ENCODE measurements around the gene LCOR. TPM values are rescaled to one million over a fixed set of nuclear protein-coding genes. Genes with fewer than 3 reads are reported as not detected.
"Not testable (repeated sequence)": the region's sequence is repeated elsewhere in the genome, so short reads cannot be mapped to it uniquely, and the experiment has no call there.

The LCOR gene
- polyA plus RNA-seq (2013, experiment 1 of 2), result 10.0 TPM
- 10.3 TPM for polyA plus RNA-seq (2013, experiment 2 of 2)

- Histone ChIP-seq H3K9me3 (ENCODE audit: control insufficient read depth, low read length) (no peaks in the 10 kb centered on the region), H3K4me3 (ENCODE audit: extremely low read depth, insufficient read depth, low read length, poor library complexity, severe bottlenecking) (peak within 1 kb of the TSS; percentile 79), H3K27ac (ENCODE audit: low read depth, low read length, severe bottlenecking) (peak within 1 kb of the TSS; percentile 90), H3K36me3 (ENCODE audit: control insufficient read depth, insufficient read depth, low read length) (no peaks in the 10 kb centered on the region), H3K4me1 (ENCODE audit: control insufficient read depth, insufficient read depth, low read length, poor library complexity, severe bottlenecking) (peaks cover 11% of the 10 kb centered on the region)
- WGBS, 2 experiments (ENCODE audit: insufficient coverage in 2 of 2), result 0 to 1% methylated on average over 31 to 42 of the region's 112 CpGs
These were observed at the start of gene LCOR for GRCh38 chr10:96831867-96832720. LCOR (plus strand) TSS chr10:96832298; CDS start chr10:96949058, 116,760 bp downstream.

GRCh38 chr10:96784253-96784652 is 47.8 kb upstream of the LCOR start:
- H3K4me3 ChIP-seq (ENCODE audit: extremely low read depth, insufficient read depth, low read length, poor library complexity, severe bottlenecking), result no peak overlapping the region
- H3K9me3 ChIP-seq (ENCODE audit: control insufficient read depth, low read length), result no peaks in the 10 kb centered on the region
- H3K4me1 ChIP-seq (ENCODE audit: control insufficient read depth, insufficient read depth, low read length, poor library complexity, severe bottlenecking), result no peaks in the 10 kb centered on the region
- no peak overlapping the region for H3K27ac ChIP-seq (ENCODE audit: low read depth, low read length, severe bottlenecking)
- no peaks in the 10 kb centered on the region for H3K36me3 ChIP-seq (ENCODE audit: control insufficient read depth, insufficient read depth, low read length)
- 100% methylated on average over 2 of the region's 4 CpGs; no CpG with 5 or more reads in 1 of the 2 experiments for WGBS, 2 experiments (ENCODE audit: insufficient coverage in 2 of 2)

DNA sequence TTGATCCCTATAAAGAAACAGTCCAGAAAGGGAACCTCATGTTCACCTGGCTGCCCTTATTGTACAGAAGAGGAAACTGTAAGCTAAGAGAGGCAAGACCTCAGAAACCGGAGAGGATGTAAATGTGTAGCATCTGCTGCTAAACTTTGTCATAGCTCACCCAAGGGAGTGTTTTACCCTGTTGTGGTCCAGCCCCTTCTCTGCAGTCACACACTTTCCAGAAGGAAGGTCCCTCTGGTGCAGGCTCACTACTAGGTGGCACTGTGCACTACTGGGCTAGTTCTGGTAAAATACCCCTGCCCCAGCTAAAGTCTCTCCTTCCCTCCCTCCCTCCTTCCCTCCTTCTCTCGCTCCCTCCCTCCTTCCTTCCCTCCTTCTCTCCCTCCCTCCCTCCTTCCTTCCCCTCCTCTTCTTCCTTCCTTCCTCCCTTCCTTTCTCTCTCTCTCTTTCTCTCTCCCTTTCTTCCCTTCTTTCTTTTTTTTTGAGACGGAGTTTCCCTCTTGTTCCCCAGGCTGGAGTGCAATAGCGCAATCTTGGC is 42.5 kb upstream of the LCOR start:
- no peaks in the 10 kb centered on the region for H3K9me3 ChIP-seq (ENCODE audit: control insufficient read depth, low read length)
- 84 to 85% methylated on average over 4 of the region's 4 CpGs for WGBS, 2 experiments (ENCODE audit: insufficient coverage in 2 of 2)
- H3K27ac ChIP-seq (ENCODE audit: low read depth, low read length, severe bottlenecking), result no peak overlapping the region
- H3K4me3 ChIP-seq (ENCODE audit: extremely low read depth, insufficient read depth, low read length, poor library complexity, severe bottlenecking), result no peak overlapping the region
- H3K4me1 ChIP-seq (ENCODE audit: control insufficient read depth, insufficient read depth, low read length, poor library complexity, severe bottlenecking), result no peaks in the 10 kb centered on the region
- H3K36me3 ChIP-seq (ENCODE audit: control insufficient read depth, insufficient read depth, low read length), result no peaks in the 10 kb centered on the region

DNA sequence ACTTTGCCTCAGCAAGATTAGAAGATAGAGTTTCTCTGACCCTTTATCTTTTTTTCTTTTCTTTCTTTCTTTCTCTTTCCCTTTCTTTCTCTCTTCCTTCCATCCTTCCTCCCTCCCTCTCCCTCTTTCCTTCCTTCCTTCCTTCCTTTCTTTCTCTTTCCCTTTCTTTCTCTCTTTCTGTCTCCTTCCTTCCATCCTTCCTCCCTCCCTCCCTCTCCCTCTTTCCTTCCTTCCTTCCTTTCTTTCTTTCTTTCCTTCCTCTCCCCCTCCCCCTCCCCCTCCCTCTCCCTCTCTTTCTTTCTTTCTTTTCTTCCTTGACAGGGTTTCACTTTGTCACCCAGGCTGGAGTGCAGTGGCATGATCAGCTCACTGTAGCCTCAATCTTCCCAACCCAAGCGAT is 40.2 kb upstream of the LCOR start:
- H3K36me3 ChIP-seq (ENCODE audit: control insufficient read depth, insufficient read depth, low read length), result no peaks in the 10 kb centered on the region
- WGBS, 2 experiments (ENCODE audit: insufficient coverage in 2 of 2), result no CpG with 5 or more reads among the region's 1 CpG
- no peak overlapping the region for H3K4me3 ChIP-seq (ENCODE audit: extremely low read depth, insufficient read depth, low read length, poor library complexity, severe bottlenecking)
- H3K4me1 ChIP-seq (ENCODE audit: control insufficient read depth, insufficient read depth, low read length, poor library complexity, severe bottlenecking), result no peaks in the 10 kb centered on the region
- H3K27ac ChIP-seq (ENCODE audit: low read depth, low read length, severe bottlenecking), result no peak overlapping the region
- no peaks in the 10 kb centered on the region for H3K9me3 ChIP-seq (ENCODE audit: control insufficient read depth, low read length)

GRCh38 chr10:96794836-96795733 is 37.0 kb upstream of the LCOR start:
- Histone ChIP-seq H3K4me1 (ENCODE audit: control insufficient read depth, insufficient read depth, low read length, poor library complexity, severe bottlenecking) (no peaks in the 10 kb centered on the region), H3K27ac (ENCODE audit: low read depth, low read length, severe bottlenecking) (no peak overlapping the region)
- WGBS, 2 experiments (ENCODE audit: insufficient coverage in 2 of 2), result 86 to 100% methylated on average over 1 to 2 of the region's 8 CpGs

DNA sequence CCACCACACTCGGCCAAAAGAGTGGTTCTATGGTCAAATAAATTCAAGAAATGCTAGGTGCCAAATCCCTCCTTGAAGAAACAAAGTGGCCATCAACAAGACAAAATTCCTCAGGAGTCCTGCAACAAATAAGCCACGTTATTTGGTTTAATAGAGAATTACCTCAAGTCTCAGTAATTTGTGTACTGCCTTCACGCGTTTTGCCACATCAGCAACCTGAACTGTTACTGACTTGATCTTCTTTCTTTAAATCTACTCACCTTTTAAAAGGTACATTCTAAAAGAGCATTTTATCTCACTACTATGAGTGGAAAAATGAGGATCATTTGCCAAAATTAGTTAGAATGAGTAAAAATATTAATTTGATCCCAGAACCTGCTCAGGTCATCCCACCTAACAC is 34.6 kb upstream of the LCOR start:
- Histone ChIP-seq H3K4me1 (ENCODE audit: control insufficient read depth, insufficient read depth, low read length, poor library complexity, severe bottlenecking) (no peaks in the 10 kb centered on the region), H3K9me3 (ENCODE audit: control insufficient read depth, low read length) (no peaks in the 10 kb centered on the region), H3K4me3 (ENCODE audit: extremely low read depth, insufficient read depth, low read length, poor library complexity, severe bottlenecking) (no peak overlapping the region), H3K27ac (ENCODE audit: low read depth, low read length, severe bottlenecking) (no peak overlapping the region), H3K36me3 (ENCODE audit: control insufficient read depth, insufficient read depth, low read length) (no peaks in the 10 kb centered on the region)
- WGBS, 2 experiments (ENCODE audit: insufficient coverage in 2 of 2), result 88 to 100% methylated on average over 1 of the region's 4 CpGs

More at GRCh38 chr10:96794836-96795733, 37.0 kb upstream of the LCOR start:
- Histone ChIP-seq H3K9me3 (ENCODE audit: control insufficient read depth, low read length) (no peaks in the 10 kb centered on the region), H3K36me3 (ENCODE audit: control insufficient read depth, insufficient read depth, low read length) (no peaks in the 10 kb centered on the region), H3K4me3 (ENCODE audit: extremely low read depth, insufficient read depth, low read length, poor library complexity, severe bottlenecking) (no peak overlapping the region)

DNA sequence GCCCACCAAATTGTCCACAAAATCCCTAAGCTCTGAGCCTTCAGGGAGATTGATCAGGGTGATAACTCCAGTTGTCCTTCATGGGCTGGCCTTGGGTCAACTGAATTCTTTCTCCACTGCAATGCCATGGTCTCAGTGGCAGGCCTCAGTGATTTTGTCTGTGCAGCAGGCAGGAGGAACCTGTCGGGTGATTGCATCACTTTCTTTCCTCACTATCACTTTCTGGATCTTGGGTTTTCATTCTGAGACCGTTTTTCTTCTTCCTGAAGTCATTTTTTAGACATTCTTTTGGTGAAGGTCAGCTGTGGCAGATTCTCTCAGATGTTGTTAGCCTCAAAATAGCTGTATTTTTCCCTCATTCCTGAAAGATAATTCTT is 28.8 kb upstream of the LCOR start:
- H3K36me3 ChIP-seq (ENCODE audit: control insufficient read depth, insufficient read depth, low read length), result no peaks in the 10 kb centered on the region
- no peak overlapping the region for H3K4me3 ChIP-seq (ENCODE audit: extremely low read depth, insufficient read depth, low read length, poor library complexity, severe bottlenecking)
- peaks cover 7% of the 10 kb centered on the region for H3K9me3 ChIP-seq (ENCODE audit: control insufficient read depth, low read length)
- no CpG with 5 or more reads among the region's 2 CpGs for WGBS, 2 experiments (ENCODE audit: insufficient coverage in 2 of 2)
- no peaks in the 10 kb centered on the region for H3K4me1 ChIP-seq (ENCODE audit: control insufficient read depth, insufficient read depth, low read length, poor library complexity, severe bottlenecking)
- H3K27ac ChIP-seq (ENCODE audit: low read depth, low read length, severe bottlenecking), result no peak overlapping the region

DNA sequence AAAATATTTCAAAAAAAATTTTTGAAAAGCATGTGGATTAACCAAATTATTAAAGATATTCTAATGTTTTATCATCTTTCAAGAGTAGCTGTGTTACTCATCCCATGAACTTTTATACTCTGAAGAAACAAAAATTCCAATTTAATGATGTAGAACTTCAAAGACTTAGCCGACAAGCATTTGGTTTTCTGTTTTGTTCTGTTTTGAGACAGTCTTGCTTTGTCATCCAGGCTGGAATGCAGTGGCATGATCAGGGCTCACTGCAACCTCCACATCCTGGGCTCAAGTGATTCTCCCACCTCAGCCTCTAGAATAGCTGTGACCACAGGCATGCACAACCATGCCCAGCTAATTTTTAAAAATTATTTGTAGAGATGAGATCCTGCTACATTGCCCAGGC is 17.8 kb upstream of the LCOR start:
- Histone ChIP-seq H3K4me1 (ENCODE audit: control insufficient read depth, insufficient read depth, low read length, poor library complexity, severe bottlenecking) (peaks cover 4% of the 10 kb centered on the region), H3K36me3 (ENCODE audit: control insufficient read depth, insufficient read depth, low read length) (no peaks in the 10 kb centered on the region), H3K27ac (ENCODE audit: low read depth, low read length, severe bottlenecking) (no peak overlapping the region), H3K9me3 (ENCODE audit: control insufficient read depth, low read length) (no peaks in the 10 kb centered on the region), H3K4me3 (ENCODE audit: extremely low read depth, insufficient read depth, low read length, poor library complexity, severe bottlenecking) (no peak overlapping the region)
- 80% methylated on average over 1 of the region's 1 CpG; no CpG with 5 or more reads in 1 of the 2 experiments for WGBS, 2 experiments (ENCODE audit: insufficient coverage in 2 of 2)

- H3K27ac ChIP-seq (ENCODE audit: low read depth, low read length, severe bottlenecking); H3K4me1 ChIP-seq (ENCODE audit: control insufficient read depth, insufficient read depth, low read length, poor library complexity, severe bottlenecking); H3K9me3 ChIP-seq (ENCODE audit: control insufficient read depth, low read length); H3K36me3 ChIP-seq (ENCODE audit: control insufficient read depth, insufficient read depth, low read length); H3K4me3 ChIP-seq (ENCODE audit: extremely low read depth, insufficient read depth, low read length, poor library complexity, severe bottlenecking): not testable (repeated sequence)
- WGBS, 2 experiments (ENCODE audit: insufficient coverage in 2 of 2), result 87 to 96% methylated on average over 5 to 6 of the region's 12 CpGs
These were observed 13.1 kb upstream of the LCOR start for GRCh38 chr10:96818971-96819370.

DNA sequence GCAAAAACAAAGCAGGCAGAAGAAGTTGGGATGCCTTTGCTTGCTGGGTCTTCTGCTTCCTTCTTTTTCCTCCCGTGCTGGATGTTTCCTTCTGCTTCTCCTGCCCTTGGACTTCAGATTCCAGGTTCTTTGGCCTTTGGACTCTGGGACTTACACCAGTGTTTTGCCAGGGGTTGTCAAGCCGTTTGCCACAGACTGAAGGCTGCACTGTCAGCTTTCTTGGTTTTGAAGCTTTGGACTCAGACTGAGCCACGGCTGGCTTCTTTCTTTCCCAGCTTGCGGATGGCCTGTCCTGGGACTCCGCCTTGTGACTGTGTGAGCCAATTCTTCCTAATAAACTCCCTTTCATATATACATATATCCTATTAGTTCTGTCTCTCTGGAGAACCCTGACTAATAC is 11.3 kb upstream of the LCOR start:
- Histone ChIP-seq H3K9me3 (ENCODE audit: control insufficient read depth, low read length) (no peaks in the 10 kb centered on the region), H3K36me3 (ENCODE audit: control insufficient read depth, insufficient read depth, low read length) (no peaks in the 10 kb centered on the region), H3K4me1 (ENCODE audit: control insufficient read depth, insufficient read depth, low read length, poor library complexity, severe bottlenecking) (no peaks in the 10 kb centered on the region), H3K27ac (ENCODE audit: low read depth, low read length, severe bottlenecking) (no peak overlapping the region), H3K4me3 (ENCODE audit: extremely low read depth, insufficient read depth, low read length, poor library complexity, severe bottlenecking) (no peak overlapping the region)
- WGBS, 2 experiments (ENCODE audit: insufficient coverage in 2 of 2), result 84 to 94% methylated on average over 5 of the region's 5 CpGs

Measured in mesodermal cell (in vitro differentiated cells).